WTC11 (cell line): Measurements from ENCODE around the gene TMEM154. TPM values are rescaled to one million over a fixed set of nuclear protein-coding genes. Genes with fewer than 3 reads are reported as not detected.
A peak's percentile ranks its signal among the peaks of the same experiment; 100 is the strongest.

Experiments used
- ATAC-seq: fragments of 200-7000 bp; cut with Tn5 transposase; 2 replicates; pipeline ENCODE4 v1.10.0; 2021; ENCODE audit warnings: mild to moderate bottlenecking, moderate library complexity
- CTCF ChIA-PET: fragments of 300-600 bp; sonication (Branson Sonifier 250); formaldehyde crosslinking; loops from one replicate; lab custom pipeline; 2021; ENCODE audit warnings: antibody characterized with exemption; lab: Charles Lee
- POLR2A ChIA-PET: fragments of 350-600 bp; sonication (Branson Sonifier 250); formaldehyde crosslinking; loops from one replicate; lab custom pipeline; 2021; ENCODE audit warnings: antibody characterized with exemption; lab: Charles Lee
- DNase-seq: peaks from one replicate; pipeline ENCODE4 v3.0.0; 2021; ENCODE audit warnings: low spot score
- H3K27ac Mint-ChIP-seq: 2 replicates; pipeline ENCODE4 v1.8.0; 2021; ENCODE audit warnings: mixed read lengths
- H3K27me3 Mint-ChIP-seq: 2 replicates; pipeline ENCODE4 v1.8.0; 2021; ENCODE audit warnings: low read depth, mild to moderate bottlenecking, moderate library complexity, mixed read lengths
- H3K36me3 Mint-ChIP-seq: 2 replicates; pipeline ENCODE4 v1.8.0; 2021; ENCODE audit warnings: mixed read lengths
- H3K4me1 Mint-ChIP-seq: 2 replicates; pipeline ENCODE4 v1.8.0; 2022; ENCODE audit warnings: mixed read lengths
- H3K4me3 Mint-ChIP-seq: 2 replicates; pipeline ENCODE4 v1.8.0; 2021; ENCODE audit warnings: mild to moderate bottlenecking, moderate library complexity, mixed read lengths
- H3K9me3 Mint-ChIP-seq: 2 replicates; pipeline ENCODE4 v1.8.0; 2021; ENCODE audit warnings: mixed read lengths
- ATF3 ChIP-seq: sonication (generic); formaldehyde crosslinking; conservative IDR thresholded peaks from 2 replicates; pipeline ENCODE4 v1.8.1; 2022; ENCODE audit warnings: mild to moderate bottlenecking, missing genetic modification reagents
- E2F5 ChIP-seq: sonication (generic); formaldehyde crosslinking; IDR thresholded peaks from 2 replicates; pipeline ENCODE4 v1.8.1; 2022; ENCODE audit warnings: mild to moderate bottlenecking, moderate library complexity, missing genetic modification reagents
- EMX1 ChIP-seq: fragments of 250-450 bp; sonication (Bioruptor Pico); IDR thresholded peaks from 2 replicates; pipeline ENCODE4 v1.8.0; 2021; ENCODE audit warnings: mild to moderate bottlenecking
- FOXK1 ChIP-seq: sonication (generic); formaldehyde crosslinking; IDR thresholded peaks from 2 replicates; pipeline ENCODE4 v1.8.0; 2022; ENCODE audit warnings: mild to moderate bottlenecking, moderate library complexity, missing genetic modification reagents
- GTF2I ChIP-seq: fragments of 250-450 bp; sonication (Bioruptor Pico); conservative IDR thresholded peaks from 2 replicates; pipeline ENCODE4 v1.4.0; 2021; ENCODE audit warnings: mild to moderate bottlenecking
- IRF2 ChIP-seq: sonication (generic); formaldehyde crosslinking; IDR thresholded peaks from 2 replicates; pipeline ENCODE4 v1.8.0; 2022; ENCODE audit warnings: low read depth, missing genetic modification reagents, borderline replicate concordance
- KAT7 ChIP-seq: sonication (generic); formaldehyde crosslinking; IDR thresholded peaks from 2 replicates; pipeline ENCODE4 v1.8.1; 2023; ENCODE audit warnings: missing genetic modification reagents, mild to moderate bottlenecking, borderline replicate concordance
- MLX ChIP-seq: sonication (generic); formaldehyde crosslinking; IDR thresholded peaks from 2 replicates; pipeline ENCODE4 v1.8.1; 2023; ENCODE audit warnings: mild to moderate bottlenecking, missing genetic modification reagents, moderate library complexity
- MXD4 ChIP-seq: fragments of 250-450 bp; sonication (Bioruptor Pico); IDR thresholded peaks from 2 replicates; pipeline ENCODE4 v1.8.0; 2021; ENCODE audit warnings: mild to moderate bottlenecking, moderate library complexity, borderline replicate concordance
- MYBL2 ChIP-seq: sonication (generic); formaldehyde crosslinking; IDR thresholded peaks from 2 replicates; pipeline ENCODE4 v1.8.1; 2023; ENCODE audit warnings: mild to moderate bottlenecking, moderate library complexity, missing genetic modification reagents
- NFATC4 ChIP-seq: fragments of 250-450 bp; sonication (Bioruptor Pico); IDR thresholded peaks from 2 replicates; pipeline ENCODE4 v1.9.0; 2021; ENCODE audit warnings: mild to moderate bottlenecking
- NFE2L1 ChIP-seq: sonication (generic); formaldehyde crosslinking; IDR thresholded peaks from 2 replicates; pipeline ENCODE4 v1.8.1; 2023; ENCODE audit warnings: missing genetic modification reagents
- RORB ChIP-seq: fragments of 250-450 bp; sonication (Bioruptor Pico); IDR thresholded peaks from 2 replicates; pipeline ENCODE4 v1.9.0; 2021; ENCODE audit warnings: mild to moderate bottlenecking
- SP1 ChIP-seq: sonication (generic); formaldehyde crosslinking; conservative IDR thresholded peaks from 2 replicates; pipeline ENCODE4 v1.8.1; 2022; ENCODE audit warnings: missing genetic modification reagents
- TCF7 ChIP-seq: sonication (generic); formaldehyde crosslinking; IDR thresholded peaks from 2 replicates; pipeline ENCODE4 v1.8.0; 2022; ENCODE audit warnings: mild to moderate bottlenecking, low read depth, missing genetic modification reagents, moderate library complexity
- TP53 ChIP-seq: sonication (generic); formaldehyde crosslinking; IDR thresholded peaks from 2 replicates; pipeline ENCODE4 v1.8.1; 2023; ENCODE audit warnings: mild to moderate bottlenecking, missing genetic modification reagents
- USF1 ChIP-seq: sonication (generic); formaldehyde crosslinking; IDR thresholded peaks from 2 replicates; pipeline ENCODE4 v1.8.0; 2022; ENCODE audit warnings: mild to moderate bottlenecking, missing genetic modification reagents
- ZNF121 ChIP-seq: sonication (generic); formaldehyde crosslinking; IDR thresholded peaks from 2 replicates; pipeline ENCODE4 v1.8.0; 2023; ENCODE audit warnings: missing genetic modification reagents
- ZNF281 ChIP-seq: sonication (generic); formaldehyde crosslinking; IDR thresholded peaks from 2 replicates; pipeline ENCODE4 v1.8.0; 2023; ENCODE audit warnings: mild to moderate bottlenecking, missing genetic modification reagents
- ZNF396 ChIP-seq: fragments of 250-450 bp; sonication (Bioruptor Pico); IDR thresholded peaks from 2 replicates; pipeline ENCODE4 v1.8.0; 2021; ENCODE audit warnings: mild to moderate bottlenecking, moderate library complexity, borderline replicate concordance
- total RNA-seq: library from RNA; stranded (reverse); gene quantifications from 3 replicates; pipeline ENCODE4 v1.2.3, GENCODE V29; 2021

TMEM154 gene
- total RNA-seq, 1 experiment from 2014 or later = 2.1 TPM

- peaks cover 32% of the 10 kb centered on the region for H3K9me3 Mint-ChIP-seq
- peaks cover 12% of the 10 kb centered on the region for H3K4me1 Mint-ChIP-seq
- peaks cover 6% of the 10 kb centered on the region; the same call in 1 of the 2 replicates for H3K27me3 Mint-ChIP-seq
- no peak overlapping the region for H3K4me3 Mint-ChIP-seq
- ChIA-PET POLR2A (no interaction called here), CTCF (interaction anchor here (0.7 to 1.2 kb wide), 3 partner anchors 9 to 154 kb away, joined by 3 to 4 read pairs (median 3); no protein-coding TSS in a partner anchor)
- H3K36me3 Mint-ChIP-seq = peaks cover 22% of the 10 kb centered on the region
- DNase-seq (no peak), ATAC-seq (peak; percentile 72)
- no peak overlapping the region for H3K27ac Mint-ChIP-seq
- TF ChIP-seq ZNF121 (CRISPR knock-in tag) (0 out of 2 replicates have a peak, but pooled peaks have one; percentile 26), NFE2L1 (CRISPR knock-in tag) (no peak)
These were observed 24.3 kb downstream of the TMEM154 start for GRCh38 chr4:152655272-152656129.

- ATAC-seq (no peak), DNase-seq (no peak)
- ChIA-PET POLR2A (no interaction called here), CTCF (no interaction called here)
- Mint-ChIP-seq H3K36me3 (peaks cover 5% of the 10 kb centered on the region), H3K4me3 (no peak overlapping the region), H3K27ac (no peak overlapping the region), H3K9me3 (peaks cover 11% of the 10 kb centered on the region), H3K27me3 (no peaks in the 10 kb centered on the region), H3K4me1 (peaks cover 12% of the 10 kb centered on the region)
- TF ChIP-seq MLX (CRISPR knock-in tag) (no peak), E2F5 (CRISPR knock-in tag) (no peak), RORB (CRISPR knock-in tag) (no peak), IRF2 (no peak), NFATC4 (CRISPR knock-in tag) (no peak), TP53 (no peak), ZNF281 (no peak), KAT7 (no peak), MXD4 (CRISPR knock-in tag) (no peak), USF1 (CRISPR knock-in tag) (no peak), ZNF396 (CRISPR knock-in tag) (no peak), TCF7 (CRISPR knock-in tag) (no peak), SP1 (CRISPR knock-in tag) (no peak), FOXK1 (CRISPR knock-in tag) (no peak)
These were observed 27.7 kb downstream of the TMEM154 start for GRCh38 chr4:152652102-152652501.

- CTCF ChIA-PET = no interaction called here
- DNase-seq = no peak
These were observed 28.2 kb downstream of the TMEM154 start for GRCh38 chr4:152651473-152652060.

More at GRCh38 chr4:152651473-152652060, 28.2 kb downstream of the TMEM154 start:
- ATAC-seq = no peak
- Mint-ChIP-seq H3K4me1 (peaks cover 15% of the 10 kb centered on the region), H3K4me3 (no peak overlapping the region), H3K9me3 (peaks cover 5% of the 10 kb centered on the region), H3K27me3 (no peaks in the 10 kb centered on the region), H3K27ac (no peak overlapping the region), H3K36me3 (no peaks in the 10 kb centered on the region)
- POLR2A ChIA-PET = interaction anchor here (0.7 kb wide), 1 partner anchor 24 kb away, joined by 3 read pairs; no protein-coding TSS in a partner anchor
- TF ChIP-seq EMX1 (CRISPR knock-in tag) (no peak), SP1 (CRISPR knock-in tag) (no peak), GTF2I (CRISPR knock-in tag) (no peak), ATF3 (CRISPR knock-in tag) (no peak), MYBL2 (no peak)
